Measurements from ENCODE around the gene GFOD1. TPM values are rescaled to one million over a fixed set of nuclear protein-coding genes. Genes with fewer than 3 reads are reported as not detected.
A peak's percentile ranks its signal among the peaks of the same experiment; 100 is the strongest.

The GFOD1 gene
- 10 to 100 TPM; 21.8 to 49.4 (median 31.1) TPM for total RNA-seq

GRCh38 chr6:13487122-13488014 lies at the start of gene GFOD1:
Gene GFOD1, minus strand, starts transcription at chr6:13487600. Its CDS starts 710 bp downstream, at chr6:13486890.
- Histone ChIP-seq H3K36me3 (no peaks in the 10 kb centered on the region), H3K4me3 (peak within 1 kb of the TSS; percentile 64 to 91 (median 82)), H3K27me3 (no peaks in the 10 kb centered on the region), H3K9me3 (no peaks in the 10 kb centered on the region), H3K27ac (peak within 1 kb of the TSS; percentile 47 to 92 (median 86)), H3K4me1 (peaks cover 0 to 38% (median 10%) of the 10 kb centered on the region in 4 donors)
- 0% methylated on average over 21 to 69 of the region's 109 CpGs for WGBS, 2 donors
- TF ChIP-seq POLR2A (IDR thresholded peaks at IDR 0.05) = peak in 1 of 2 donors; percentile 75
- TF ChIP-seq CTCF (IDR thresholded peaks at IDR 0.05) = peak in 3 of 5 experiments; percentile 15 to 58 (median 51)
- TF ChIP-seq EP300 (IDR thresholded peaks at IDR 0.05) = peak in 1 of 2 donors; percentile 84
- DNase-seq (ENCODE audit: low spot score in 2 of 2) = peak; percentile 76 to 77

- Histone ChIP-seq H3K36me3 (no peaks in the 10 kb centered on the region), H3K27ac (no peak overlapping the region), H3K4me1 (no peaks in the 10 kb centered on the region), H3K27me3 (no peaks in the 10 kb centered on the region), H3K9me3 (no peaks in the 10 kb centered on the region), H3K4me3 (no peak overlapping the region)
- no peak for DNase-seq (ENCODE audit: low spot score in 2 of 2)
- WGBS, 2 donors = 86 to 88% methylated on average over 4 of the region's 4 CpGs
- TF ChIP-seq POLR2A (IDR thresholded peaks at IDR 0.05) (no peak), CTCF (IDR thresholded peaks at IDR 0.05) (no peak), EP300 (IDR thresholded peaks at IDR 0.05) (no peak)
Measured at GRCh38 chr6:13536796-13537526, 49.6 kb upstream of the GFOD1 start.

GRCh38 chr6:13535306-13535705 lies 47.9 kb upstream of the GFOD1 start:
- 94 to 96% methylated on average over 3 of the region's 3 CpGs for WGBS, 2 donors
- no peaks in the 10 kb centered on the region for H3K36me3 ChIP-seq
- H3K27ac ChIP-seq = no peak overlapping the region
- TF ChIP-seq CTCF (IDR thresholded peaks at IDR 0.05) = no peak
- no peaks in the 10 kb centered on the region for H3K4me1 ChIP-seq
- H3K9me3 ChIP-seq = no peaks in the 10 kb centered on the region
- DNase-seq (ENCODE audit: low spot score in 2 of 2) = no peak
- H3K27me3 ChIP-seq = no peaks in the 10 kb centered on the region
- H3K4me3 ChIP-seq = no peak overlapping the region

GRCh38 chr6:13534536-13534935 lies 47.1 kb upstream of the GFOD1 start:
- no peaks in the 10 kb centered on the region for H3K36me3 ChIP-seq
- H3K27me3 ChIP-seq = no peaks in the 10 kb centered on the region
- H3K4me1 ChIP-seq = no peaks in the 10 kb centered on the region
- DNase-seq (ENCODE audit: low spot score in 2 of 2) = no peak
- no peaks in the 10 kb centered on the region for H3K9me3 ChIP-seq
- H3K27ac ChIP-seq = no peak overlapping the region
- H3K4me3 ChIP-seq = no peak overlapping the region
- 65 to 74% methylated on average over 3 of the region's 3 CpGs for WGBS, 2 donors
- no peak for TF ChIP-seq POLR2A (IDR thresholded peaks at IDR 0.05)
- no peak for TF ChIP-seq CTCF (IDR thresholded peaks at IDR 0.05)
- no peak for TF ChIP-seq EP300 (IDR thresholded peaks at IDR 0.05)

GRCh38 chr6:13531956-13532355 lies 44.6 kb upstream of the GFOD1 start:
- no peak for DNase-seq (ENCODE audit: low spot score in 2 of 2)
- Histone ChIP-seq H3K4me3 (no peak overlapping the region), H3K4me1 (peaks cover 0 to 5% (median 1%) of the 10 kb centered on the region in 4 donors), H3K9me3 (no peaks in the 10 kb centered on the region), H3K27ac (no peak overlapping the region), H3K27me3 (no peaks in the 10 kb centered on the region), H3K36me3 (no peaks in the 10 kb centered on the region)
- TF ChIP-seq EP300 (IDR thresholded peaks at IDR 0.05) (no peak), POLR2A (IDR thresholded peaks at IDR 0.05) (no peak), CTCF (IDR thresholded peaks at IDR 0.05) (no peak)
- 59 to 75% methylated on average over 4 of the region's 4 CpGs for WGBS, 2 donors
